DOHH2 (cell line): ENCODE data around the gene SPTBN2.

Experiments
- H3F3A ChIP-seq: fragments of 200-600 bp; sonication (generic), shearing (Covaris generic); 2 replicates; pipeline ENCODE4 v1.6.0; 2016; ENCODE audit warnings: antibody characterized with exemption, mild to moderate bottlenecking; ENCODE audit not compliant: control insufficient read depth, insufficient read depth
- H3K27ac ChIP-seq: fragments of 200-600 bp; sonication (generic); 2 replicates; pipeline ENCODE4 v1.5.1; 2014; ENCODE audit warnings: low read depth, mild to moderate bottlenecking, low read length, moderate library complexity
- H3K27me3 ChIP-seq: fragments of 200-600 bp; sonication (generic); 2 replicates; pipeline ENCODE4 v1.6.1; 2014; ENCODE audit warnings: mild to moderate bottlenecking, low read length, mixed read lengths; ENCODE audit not compliant: control insufficient read depth
- H3K36me3 ChIP-seq: fragments of 200-600 bp; sonication (generic); 2 replicates; pipeline ENCODE4 v1.6.1; 2014; ENCODE audit warnings: mild to moderate bottlenecking, low read length, moderate library complexity, mixed read lengths; ENCODE audit not compliant: control insufficient read depth
- H3K4me1 ChIP-seq: fragments of 200-600 bp; sonication (generic); 2 replicates; pipeline ENCODE4 v1.6.1; 2014; ENCODE audit warnings: mild to moderate bottlenecking, low read length, mixed read lengths; ENCODE audit not compliant: control insufficient read depth
- H3K4me2 ChIP-seq: fragments of 200-600 bp; sonication (generic); 2 replicates; pipeline ENCODE4 v1.6.0; 2014; ENCODE audit warnings: mild to moderate bottlenecking, low read length, moderate library complexity
- H3K4me3 ChIP-seq: fragments of 200-600 bp; sonication (generic); 2 replicates; pipeline ENCODE4 v1.5.1; 2014; ENCODE audit warnings: mild to moderate bottlenecking, low read length, mixed read lengths
- H3K79me2 ChIP-seq: fragments of 200-600 bp; sonication (generic); 2 replicates; pipeline ENCODE4 v1.6.1; 2014; ENCODE audit warnings: mild to moderate bottlenecking, low read length, mixed read lengths; ENCODE audit not compliant: control insufficient read depth
- H3K9me2 ChIP-seq: fragments of 200-600 bp; sonication (generic); replicated peaks from 2 replicates; pipeline ENCODE4 v1.6.1; 2014; ENCODE audit warnings: mild to moderate bottlenecking, low read length, mixed read lengths; ENCODE audit not compliant: control insufficient read depth
- H3K9me3 ChIP-seq: fragments of 200-600 bp; sonication (generic); 2 replicates; pipeline ENCODE4 v1.6.1; 2014; ENCODE audit warnings: antibody characterized with exemption, low read length, mixed read lengths; ENCODE audit not compliant: control insufficient read depth, insufficient read depth
- H4K20me1 ChIP-seq: fragments of 200-600 bp; sonication (generic); 2 replicates; pipeline ENCODE4 v1.6.0; 2014; ENCODE audit warnings: low read depth, mild to moderate bottlenecking, antibody characterized with exemption, low read length, moderate library complexity; ENCODE audit not compliant: control insufficient read depth, insufficient read depth
- EZH2phosphoT487 ChIP-seq: fragments of 200-600 bp; sonication (generic); IDR thresholded peaks from 2 replicates; pipeline ENCODE4 v1.6.1; 2017; ENCODE audit warnings: borderline replicate concordance, mild to moderate bottlenecking, antibody characterized with exemption, low read length, moderate library complexity, mixed read lengths
- TF ChIP-seq, protein P1 (sequence below): fragments of 200-600 bp; sonication (generic); IDR thresholded peaks from one replicate; pipeline ENCODE4 v1.5.1; 2014; ENCODE audit warnings: antibody characterized with exemption, mild to moderate bottlenecking, low read depth, low read length; ENCODE audit not compliant: poor library complexity, severe bottlenecking

The SPTBN2 gene

GRCh38 chr11:66686100-66686785, 42.8 kb downstream of the SPTBN2 start:
- H3K79me2 ChIP-seq = no peaks in the 10 kb centered on the region
- TF ChIP-seq EZH2phosphoT487 = no peak
- TF ChIP-seq, protein P1, sequence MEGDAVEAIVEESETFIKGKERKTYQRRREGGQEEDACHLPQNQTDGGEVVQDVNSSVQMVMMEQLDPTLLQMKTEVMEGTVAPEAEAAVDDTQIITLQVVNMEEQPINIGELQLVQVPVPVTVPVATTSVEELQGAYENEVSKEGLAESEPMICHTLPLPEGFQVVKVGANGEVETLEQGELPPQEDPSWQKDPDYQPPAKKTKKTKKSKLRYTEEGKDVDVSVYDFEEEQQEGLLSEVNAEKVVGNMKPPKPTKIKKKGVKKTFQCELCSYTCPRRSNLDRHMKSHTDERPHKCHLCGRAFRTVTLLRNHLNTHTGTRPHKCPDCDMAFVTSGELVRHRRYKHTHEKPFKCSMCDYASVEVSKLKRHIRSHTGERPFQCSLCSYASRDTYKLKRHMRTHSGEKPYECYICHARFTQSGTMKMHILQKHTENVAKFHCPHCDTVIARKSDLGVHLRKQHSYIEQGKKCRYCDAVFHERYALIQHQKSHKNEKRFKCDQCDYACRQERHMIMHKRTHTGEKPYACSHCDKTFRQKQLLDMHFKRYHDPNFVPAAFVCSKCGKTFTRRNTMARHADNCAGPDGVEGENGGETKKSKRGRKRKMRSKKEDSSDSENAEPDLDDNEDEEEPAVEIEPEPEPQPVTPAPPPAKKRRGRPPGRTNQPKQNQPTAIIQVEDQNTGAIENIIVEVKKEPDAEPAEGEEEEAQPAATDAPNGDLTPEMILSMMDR = no peak
- H3K4me2 ChIP-seq = no peak overlapping the region
- peaks cover 37% of the 10 kb centered on the region; the same call in 1 of the 2 replicates for H3K36me3 ChIP-seq
- H3K4me3 ChIP-seq = no peak overlapping the region
- H3K27me3 ChIP-seq = no peaks in the 10 kb centered on the region
- no peak overlapping the region for H3K27ac ChIP-seq
- H3F3A ChIP-seq = no peaks in the 10 kb centered on the region
- no peaks in the 10 kb centered on the region for H3K4me1 ChIP-seq
- H3K9me3 ChIP-seq = no peaks in the 10 kb centered on the region
- H4K20me1 ChIP-seq = no peaks in the 10 kb centered on the region
- no peaks in the 10 kb centered on the region for H3K9me2 ChIP-seq

DNA sequence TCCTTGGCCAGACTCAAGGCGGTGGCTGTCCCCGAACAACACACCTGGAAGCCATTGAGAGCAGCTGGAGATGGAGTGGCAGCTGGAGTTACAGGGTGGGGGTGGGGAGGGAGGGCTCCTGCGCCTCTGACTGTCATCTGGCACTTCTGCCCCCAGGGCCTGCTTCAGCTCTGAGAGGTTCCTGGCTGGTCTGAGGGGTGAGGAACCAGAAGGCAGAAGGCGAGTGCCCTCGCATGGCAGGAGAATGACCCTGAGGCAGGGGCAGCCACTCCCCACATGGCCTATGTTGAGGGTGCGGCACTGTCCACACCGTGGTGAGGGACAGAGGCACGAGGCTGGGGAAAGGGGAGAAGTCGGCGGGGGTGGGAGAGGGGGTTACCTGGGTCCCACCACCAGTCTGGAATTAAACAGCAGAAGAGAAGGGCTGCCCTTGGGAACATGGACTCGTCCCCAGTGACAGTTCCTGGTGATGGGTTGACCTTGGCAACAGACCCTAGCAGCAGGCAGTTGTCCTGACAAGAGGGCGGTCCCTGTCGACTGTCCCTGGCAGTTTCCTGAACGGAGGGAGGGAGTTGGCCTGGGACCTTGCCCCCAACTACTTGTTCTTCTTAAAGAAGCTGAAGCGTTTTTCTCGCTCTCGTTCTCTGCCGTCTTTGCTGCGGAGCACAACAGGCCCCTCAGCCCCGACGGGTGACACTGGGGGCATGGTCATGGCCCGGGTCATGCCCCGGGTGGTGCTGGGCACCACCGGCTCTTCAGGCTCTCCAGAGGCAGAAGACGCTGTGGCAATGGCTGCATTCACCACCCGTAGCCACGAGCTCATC, 43.5 kb downstream of the SPTBN2 start:
- Histone ChIP-seq H3K4me1 (no peaks in the 10 kb centered on the region), H3K79me2 (no peaks in the 10 kb centered on the region), H3K27ac (no peak overlapping the region), H3K9me3 (no peaks in the 10 kb centered on the region), H3K36me3 (peaks cover 34% of the 10 kb centered on the region; the same call in 1 of the 2 replicates), H3K27me3 (no peaks in the 10 kb centered on the region), H3F3A (no peaks in the 10 kb centered on the region), H3K4me2 (no peak overlapping the region), H3K4me3 (no peak overlapping the region), H4K20me1 (no peaks in the 10 kb centered on the region), H3K9me2 (no peaks in the 10 kb centered on the region)
- TF ChIP-seq, protein P1 = no peak
- TF ChIP-seq EZH2phosphoT487 = no peak

- Histone ChIP-seq H3K79me2 (no peaks in the 10 kb centered on the region), H4K20me1 (no peaks in the 10 kb centered on the region), H3K4me1 (no peaks in the 10 kb centered on the region), H3K36me3 (peaks cover 29% of the 10 kb centered on the region; the same call in 1 of the 2 replicates), H3F3A (no peaks in the 10 kb centered on the region), H3K4me2 (no peak overlapping the region), H3K27ac (no peak overlapping the region), H3K27me3 (no peaks in the 10 kb centered on the region), H3K4me3 (no peak overlapping the region), H3K9me3 (no peaks in the 10 kb centered on the region), H3K9me2 (no peaks in the 10 kb centered on the region)
- TF ChIP-seq, protein P1 = no peak
- no peak for TF ChIP-seq EZH2phosphoT487
Measured at GRCh38 chr11:66684635-66685034, 44.4 kb downstream of the SPTBN2 start.
